HUES48 (cell line): ENCODE data around the gene FBXO3.

ENCODE experiments used
- H3K27ac ChIP-seq: one replicate; pipeline ENCODE4 v1.7.0; 2013; ENCODE audit warnings: low read depth, low read length, inconsistent platforms
- H3K27me3 ChIP-seq: 2 replicates; pipeline ENCODE4 v1.6.1; 2013; ENCODE audit warnings: mild to moderate bottlenecking, low read length; ENCODE audit not compliant: control insufficient read depth, insufficient read depth
- H3K36me3 ChIP-seq: 2 replicates; pipeline ENCODE4 v1.6.1; 2013; ENCODE audit warnings: low read length; ENCODE audit not compliant: control insufficient read depth, insufficient read depth
- H3K4me1 ChIP-seq: 2 replicates; pipeline ENCODE4 v1.6.1; 2013; ENCODE audit warnings: mild to moderate bottlenecking, low read length; ENCODE audit not compliant: control insufficient read depth, insufficient read depth
- H3K4me3 ChIP-seq: 2 replicates; pipeline ENCODE4 v1.5.1; 2013; ENCODE audit warnings: mild to moderate bottlenecking, low read depth, low read length
- H3K9ac ChIP-seq: 2 replicates; pipeline ENCODE4 v1.6.1; 2013; ENCODE audit warnings: mild to moderate bottlenecking, low read depth, low read length, moderate library complexity
- H3K9me3 ChIP-seq: 2 replicates; pipeline ENCODE4 v1.6.1; 2013; ENCODE audit warnings: low read length; ENCODE audit not compliant: control insufficient read depth, insufficient read depth

The FBXO3 gene

GRCh38 chr11:33787076-33787475 is 12.8 kb upstream of the FBXO3 start:
- H3K27ac ChIP-seq: no peak overlapping the region
- H3K36me3 ChIP-seq: no peaks in the 10 kb centered on the region
- H3K4me1 ChIP-seq: no peaks in the 10 kb centered on the region
- no peaks in the 10 kb centered on the region for H3K27me3 ChIP-seq
- H3K9me3 ChIP-seq: no peaks in the 10 kb centered on the region
- H3K4me3 ChIP-seq: no peak overlapping the region
- H3K9ac ChIP-seq: no peak overlapping the region

GRCh38 chr11:33785609-33786008 is 11.3 kb upstream of the FBXO3 start:
- Histone ChIP-seq H3K36me3 (no peaks in the 10 kb centered on the region), H3K27ac (no peak overlapping the region), H3K4me1 (no peaks in the 10 kb centered on the region), H3K4me3 (no peak overlapping the region), H3K9me3 (no peaks in the 10 kb centered on the region), H3K9ac (no peak overlapping the region), H3K27me3 (no peaks in the 10 kb centered on the region)

- no peak overlapping the region for H3K4me3 ChIP-seq
- peaks cover 12% of the 10 kb centered on the region for H3K27me3 ChIP-seq
- H3K27ac ChIP-seq: no peak overlapping the region
- H3K4me1 ChIP-seq: peaks cover 22% of the 10 kb centered on the region
- H3K36me3 ChIP-seq: no peaks in the 10 kb centered on the region
- no peaks in the 10 kb centered on the region for H3K9me3 ChIP-seq
- no peak overlapping the region for H3K9ac ChIP-seq
Measured at GRCh38 chr11:33779849-33780528, 5.7 kb upstream of the FBXO3 start.

- Histone ChIP-seq H3K36me3 (no peaks in the 10 kb centered on the region), H3K4me1 (peaks cover 22% of the 10 kb centered on the region), H3K27me3 (peaks cover 18% of the 10 kb centered on the region), H3K9me3 (no peaks in the 10 kb centered on the region), H3K9ac (no peak overlapping the region), H3K4me3 (0 out of 2 replicates have a peak overlapping the region, but pooled peaks have one; percentile 3), H3K27ac (no peak overlapping the region)
Measured at GRCh38 chr11:33778675-33779074, 4.4 kb upstream of the FBXO3 start.

- no peaks in the 10 kb centered on the region for H3K36me3 ChIP-seq
- H3K4me3 ChIP-seq: no peak overlapping the region
- peaks cover 25% of the 10 kb centered on the region for H3K4me1 ChIP-seq
- no peak overlapping the region for H3K27ac ChIP-seq
- H3K27me3 ChIP-seq: peaks cover 26% of the 10 kb centered on the region
- no peak overlapping the region for H3K9ac ChIP-seq
- no peaks in the 10 kb centered on the region for H3K9me3 ChIP-seq
Measured at GRCh38 chr11:33777906-33778305, 3.6 kb upstream of the FBXO3 start.

GRCh38 chr11:33775832-33776470 is 1.6 kb upstream of the FBXO3 start:
- no peaks in the 10 kb centered on the region for H3K36me3 ChIP-seq
- peaks cover 28% of the 10 kb centered on the region for H3K27me3 ChIP-seq
- H3K9me3 ChIP-seq: no peaks in the 10 kb centered on the region
- no peak overlapping the region for H3K9ac ChIP-seq
- H3K4me1 ChIP-seq: peaks cover 25% of the 10 kb centered on the region
- no peak overlapping the region for H3K27ac ChIP-seq
- H3K4me3 ChIP-seq: no peak overlapping the region

GRCh38 chr11:33775467-33775807 is 1.1 kb upstream of the FBXO3 start:
- Histone ChIP-seq H3K27me3 (peaks cover 28% of the 10 kb centered on the region), H3K4me3 (peak overlapping the region; percentile 84; the same call in 1 of the 2 replicates), H3K9me3 (no peaks in the 10 kb centered on the region), H3K27ac (no peak overlapping the region), H3K9ac (no peak overlapping the region), H3K36me3 (no peaks in the 10 kb centered on the region), H3K4me1 (peaks cover 25% of the 10 kb centered on the region)

GRCh38 chr11:33774736-33775466 is 581 bp upstream of the FBXO3 start:
- H3K27ac ChIP-seq: no peak overlapping the region
- H3K4me3 ChIP-seq: peak overlapping the region; percentile 84
- H3K9ac ChIP-seq: peak overlapping the region; percentile 35; the same call in 1 of the 2 replicates

GRCh38 chr11:33773404-33773986 is 825 bp downstream of the FBXO3 start:
- H3K27ac ChIP-seq: no peak overlapping the region
- peak overlapping the region; percentile 84 for H3K4me3 ChIP-seq
- H3K4me1 ChIP-seq: peaks cover 11% of the 10 kb centered on the region
- no peaks in the 10 kb centered on the region for H3K9me3 ChIP-seq
- peaks cover 28% of the 10 kb centered on the region for H3K27me3 ChIP-seq
- no peak overlapping the region for H3K9ac ChIP-seq
- H3K36me3 ChIP-seq: peaks cover 3% of the 10 kb centered on the region; the same call in 1 of the 2 replicates

More at GRCh38 chr11:33774736-33775466, 581 bp upstream of the FBXO3 start:
- peaks cover 28% of the 10 kb centered on the region for H3K27me3 ChIP-seq
- no peaks in the 10 kb centered on the region for H3K9me3 ChIP-seq
- peaks cover 24% of the 10 kb centered on the region for H3K4me1 ChIP-seq
- H3K36me3 ChIP-seq: no peaks in the 10 kb centered on the region

GRCh38 chr11:33772870-33773269 is 1.4 kb downstream of the FBXO3 start:
- H3K4me3 ChIP-seq: no peak overlapping the region
- H3K9me3 ChIP-seq: no peaks in the 10 kb centered on the region
- no peak overlapping the region for H3K27ac ChIP-seq
- H3K9ac ChIP-seq: no peak overlapping the region
- peaks cover 5% of the 10 kb centered on the region; the same call in 1 of the 2 replicates for H3K4me1 ChIP-seq
- peaks cover 28% of the 10 kb centered on the region for H3K27me3 ChIP-seq
- peaks cover 9% of the 10 kb centered on the region for H3K36me3 ChIP-seq
